G401 (cell line): ENCODE measurements around the gene SEMA6A. TPM values are rescaled to one million over a fixed set of nuclear protein-coding genes. Genes with fewer than 3 reads are reported as not detected.
A peak's percentile ranks its signal among the peaks of the same experiment; 100 is the strongest.

Source experiments
- DNase-seq: peaks from one replicate; pipeline ENCODE4 v3.0.0-alpha.2; 2015; ENCODE audit warnings: low spot score
- in situ Hi-C: cut with HindIII; loops from 2 replicates; pipeline ENCODE4 v1.10.0; 2016; ENCODE audit warnings: low sequenced_read_pairs, mixed read lengths
- total RNA-seq: library from RNA; depleted of rRNA; stranded (reverse); fragments of >200 nt; shearing (Covaris generic); gene quantifications from 2 replicates; pipeline ENCODE4 v1.2.3, GENCODE V29; 2014; rRNA removed

The SEMA6A gene, protein sequence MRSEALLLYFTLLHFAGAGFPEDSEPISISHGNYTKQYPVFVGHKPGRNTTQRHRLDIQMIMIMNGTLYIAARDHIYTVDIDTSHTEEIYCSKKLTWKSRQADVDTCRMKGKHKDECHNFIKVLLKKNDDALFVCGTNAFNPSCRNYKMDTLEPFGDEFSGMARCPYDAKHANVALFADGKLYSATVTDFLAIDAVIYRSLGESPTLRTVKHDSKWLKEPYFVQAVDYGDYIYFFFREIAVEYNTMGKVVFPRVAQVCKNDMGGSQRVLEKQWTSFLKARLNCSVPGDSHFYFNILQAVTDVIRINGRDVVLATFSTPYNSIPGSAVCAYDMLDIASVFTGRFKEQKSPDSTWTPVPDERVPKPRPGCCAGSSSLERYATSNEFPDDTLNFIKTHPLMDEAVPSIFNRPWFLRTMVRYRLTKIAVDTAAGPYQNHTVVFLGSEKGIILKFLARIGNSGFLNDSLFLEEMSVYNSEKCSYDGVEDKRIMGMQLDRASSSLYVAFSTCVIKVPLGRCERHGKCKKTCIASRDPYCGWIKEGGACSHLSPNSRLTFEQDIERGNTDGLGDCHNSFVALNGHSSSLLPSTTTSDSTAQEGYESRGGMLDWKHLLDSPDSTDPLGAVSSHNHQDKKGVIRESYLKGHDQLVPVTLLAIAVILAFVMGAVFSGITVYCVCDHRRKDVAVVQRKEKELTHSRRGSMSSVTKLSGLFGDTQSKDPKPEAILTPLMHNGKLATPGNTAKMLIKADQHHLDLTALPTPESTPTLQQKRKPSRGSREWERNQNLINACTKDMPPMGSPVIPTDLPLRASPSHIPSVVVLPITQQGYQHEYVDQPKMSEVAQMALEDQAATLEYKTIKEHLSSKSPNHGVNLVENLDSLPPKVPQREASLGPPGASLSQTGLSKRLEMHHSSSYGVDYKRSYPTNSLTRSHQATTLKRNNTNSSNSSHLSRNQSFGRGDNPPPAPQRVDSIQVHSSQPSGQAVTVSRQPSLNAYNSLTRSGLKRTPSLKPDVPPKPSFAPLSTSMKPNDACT
- total RNA-seq: not detected in 2 replicates

DNA sequence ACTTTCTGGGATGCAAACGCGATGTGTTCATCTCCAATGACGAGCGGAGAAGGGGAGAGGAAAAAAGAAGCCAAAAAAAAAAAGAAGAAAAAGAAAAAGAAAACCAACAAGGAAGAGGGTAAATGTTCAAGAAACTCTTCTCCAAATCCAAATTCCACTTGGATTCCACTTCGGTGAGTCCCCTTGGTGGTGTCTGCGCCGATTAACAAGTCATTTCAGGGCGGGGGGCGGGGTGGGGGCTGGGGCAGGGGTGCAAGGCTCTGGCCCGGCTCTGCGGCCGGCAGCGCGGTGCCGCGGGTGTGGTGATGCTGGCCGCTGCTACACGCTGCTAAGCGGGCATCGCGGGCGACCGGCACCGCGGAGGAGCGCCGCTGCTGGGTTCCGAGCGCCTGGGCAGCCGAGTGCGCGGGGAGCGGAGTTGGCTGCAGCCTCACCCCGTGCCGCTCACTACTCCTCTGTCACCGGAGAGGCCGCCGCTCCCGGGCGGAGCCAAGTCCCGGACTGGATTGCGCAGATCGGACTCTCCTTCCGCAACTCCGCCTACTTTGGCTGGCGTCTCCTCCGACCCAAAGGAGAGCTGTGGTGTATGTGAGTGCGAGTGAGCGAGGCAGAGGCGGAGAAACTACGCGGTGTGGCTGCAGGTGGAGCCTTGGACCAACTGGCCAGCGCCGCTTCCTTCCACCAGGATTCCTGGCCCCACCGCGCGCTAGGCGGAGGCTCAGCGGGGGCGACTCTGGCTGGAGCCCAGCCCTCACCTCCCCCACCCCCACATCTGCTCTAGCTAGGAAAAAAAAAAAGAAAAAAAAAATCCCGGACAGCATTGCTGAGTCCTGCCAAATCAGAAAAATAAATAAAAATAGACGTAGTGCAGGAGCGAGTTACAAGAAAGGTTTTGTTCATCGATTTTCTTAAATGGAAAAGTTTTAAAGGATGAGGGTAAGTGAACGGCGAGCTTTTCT is at the start of gene SEMA6A:
TSS of gene SEMA6A (minus strand) at position 457 of the 959 bp plus-strand sequence. CDS start 69,879 bp downstream, outside the sequence.
- in situ Hi-C loops: no loop called here
- DNase-seq: peak; percentile 91

DNA sequence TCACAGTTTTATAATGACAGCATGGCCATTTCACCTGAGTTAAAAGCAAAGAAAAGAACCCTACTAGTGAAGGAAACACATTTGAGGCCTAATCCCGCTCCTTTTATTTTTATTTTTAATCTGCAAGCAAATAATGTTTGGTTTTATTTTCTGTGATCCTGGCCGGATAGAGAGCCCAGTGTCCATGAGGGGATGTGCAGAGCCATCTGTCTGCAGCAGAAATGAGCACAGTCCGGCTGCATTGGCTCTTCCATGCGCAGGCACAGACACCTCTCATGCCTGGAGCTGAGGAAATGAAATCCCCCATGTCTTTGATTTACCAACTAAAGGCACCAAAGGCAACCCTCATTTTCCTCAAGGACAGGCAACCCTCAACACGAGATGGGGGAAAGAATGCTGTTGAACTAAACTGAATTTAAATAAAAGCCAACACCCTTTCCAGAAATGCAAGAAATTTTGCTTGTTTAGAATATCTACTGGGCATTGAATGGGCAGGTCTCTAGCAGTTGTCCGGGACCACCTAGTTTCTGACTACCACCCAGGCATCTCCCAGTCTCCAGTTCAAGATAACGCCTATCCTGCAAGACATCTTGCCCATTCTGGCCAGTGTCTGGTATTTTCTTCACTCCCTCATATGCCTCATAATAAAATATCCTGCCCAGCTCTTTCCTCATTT is 47.9 kb upstream of the SEMA6A start:
- in situ Hi-C loops: no loop called here

DNA sequence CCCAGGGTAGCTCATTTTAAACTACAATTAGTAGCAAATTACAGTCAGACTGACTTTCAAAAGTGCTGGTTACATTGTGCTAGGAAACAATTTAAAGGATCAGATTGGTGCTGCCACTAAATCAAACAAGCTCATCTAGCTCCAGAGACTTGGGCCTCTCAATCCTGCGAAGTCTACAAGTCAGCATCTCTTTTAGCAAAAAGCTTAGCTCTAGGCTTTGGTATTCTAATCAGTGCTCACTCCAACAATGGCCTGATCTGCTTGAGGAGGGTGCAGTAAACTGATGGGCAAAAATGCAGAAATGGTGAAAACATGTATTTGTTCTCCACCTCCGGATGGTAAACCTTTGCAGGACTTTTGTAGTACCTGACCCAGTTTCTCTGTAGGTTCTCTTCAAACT is 47.0 kb upstream of the SEMA6A start:
- no peak for DNase-seq
- in situ Hi-C loops: no loop called here

More for the DNA sequence above, 47.9 kb upstream of the SEMA6A start:
- DNase-seq: peak; percentile 32

DNA sequence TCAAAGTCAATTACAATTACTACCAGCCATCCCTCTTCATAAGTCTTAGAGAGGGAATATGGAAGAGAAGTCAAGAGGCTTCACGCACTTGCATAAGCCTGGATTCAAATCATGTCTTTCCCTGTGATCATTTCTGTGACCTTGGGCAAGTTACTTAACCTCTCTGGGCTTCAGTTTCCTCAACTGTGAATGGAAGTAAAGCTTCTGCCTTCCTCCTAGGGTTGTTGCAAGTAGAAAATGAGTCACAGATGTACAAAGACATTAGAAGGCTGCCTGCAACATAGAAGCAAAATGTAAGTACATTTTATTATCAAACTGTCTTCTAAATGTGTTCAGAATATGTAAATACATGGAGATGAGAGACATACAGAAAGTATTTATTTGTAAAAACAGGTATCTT is 42.3 kb upstream of the SEMA6A start:
- no peak for DNase-seq
- in situ Hi-C loops: no loop called here

DNA sequence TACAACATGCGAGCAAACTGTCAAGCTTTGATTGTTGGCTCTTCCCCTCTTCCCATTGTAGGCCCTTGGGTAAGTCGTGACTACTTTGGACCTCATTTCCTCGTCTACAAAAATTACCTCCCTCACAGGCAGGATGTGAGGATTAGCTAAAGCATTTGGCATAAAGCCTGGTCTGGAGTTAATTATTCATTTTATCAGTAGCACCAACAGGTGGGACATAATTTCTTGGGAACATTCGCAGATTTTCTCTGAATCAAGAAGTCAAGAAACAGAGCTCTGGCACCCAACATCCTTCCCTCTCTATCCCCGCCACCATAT is 39.9 kb upstream of the SEMA6A start:
- DNase-seq: no peak
- in situ Hi-C loops: no loop called here

DNA sequence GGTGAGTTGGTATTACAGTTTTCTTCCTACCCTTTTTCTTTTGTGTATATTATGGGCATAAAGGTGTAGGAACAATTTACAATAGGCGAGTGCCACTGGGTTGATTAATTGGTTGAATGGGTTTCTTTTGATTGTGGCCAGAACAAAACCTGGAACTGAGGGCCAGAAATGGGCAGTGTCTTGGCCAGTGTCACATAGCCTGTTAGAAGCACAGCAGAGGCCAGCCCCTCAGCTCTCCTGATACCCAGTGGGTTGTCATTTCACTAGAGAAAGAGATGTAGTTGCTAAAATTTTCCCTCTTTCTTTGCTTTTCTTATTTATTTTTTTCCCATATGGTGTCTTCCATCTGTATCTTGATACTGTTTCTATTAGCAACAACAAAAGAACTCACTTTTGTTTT is 38.8 kb upstream of the SEMA6A start:
- no peak for DNase-seq
- in situ Hi-C loops: no loop called here

DNA sequence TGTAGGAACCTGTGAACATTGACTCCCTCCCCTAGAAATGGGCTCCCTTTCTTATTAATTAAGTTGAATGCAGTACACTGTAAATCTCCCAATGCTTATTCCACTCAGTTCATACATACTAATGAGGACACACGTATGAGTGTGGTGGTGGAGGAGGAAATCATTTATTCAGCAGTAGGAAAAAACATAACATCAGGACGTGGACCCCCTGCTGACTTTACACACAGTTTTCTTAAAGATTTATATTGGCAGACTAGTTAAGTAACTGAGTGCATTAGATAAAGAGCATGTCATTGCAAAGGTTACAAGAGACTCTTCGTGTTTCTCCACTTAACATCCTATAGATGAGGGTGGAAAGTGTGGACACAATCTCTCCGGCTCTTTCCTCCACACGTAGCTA is 37.8 kb upstream of the SEMA6A start:
- in situ Hi-C loops: no loop called here
- DNase-seq: no peak

DNA sequence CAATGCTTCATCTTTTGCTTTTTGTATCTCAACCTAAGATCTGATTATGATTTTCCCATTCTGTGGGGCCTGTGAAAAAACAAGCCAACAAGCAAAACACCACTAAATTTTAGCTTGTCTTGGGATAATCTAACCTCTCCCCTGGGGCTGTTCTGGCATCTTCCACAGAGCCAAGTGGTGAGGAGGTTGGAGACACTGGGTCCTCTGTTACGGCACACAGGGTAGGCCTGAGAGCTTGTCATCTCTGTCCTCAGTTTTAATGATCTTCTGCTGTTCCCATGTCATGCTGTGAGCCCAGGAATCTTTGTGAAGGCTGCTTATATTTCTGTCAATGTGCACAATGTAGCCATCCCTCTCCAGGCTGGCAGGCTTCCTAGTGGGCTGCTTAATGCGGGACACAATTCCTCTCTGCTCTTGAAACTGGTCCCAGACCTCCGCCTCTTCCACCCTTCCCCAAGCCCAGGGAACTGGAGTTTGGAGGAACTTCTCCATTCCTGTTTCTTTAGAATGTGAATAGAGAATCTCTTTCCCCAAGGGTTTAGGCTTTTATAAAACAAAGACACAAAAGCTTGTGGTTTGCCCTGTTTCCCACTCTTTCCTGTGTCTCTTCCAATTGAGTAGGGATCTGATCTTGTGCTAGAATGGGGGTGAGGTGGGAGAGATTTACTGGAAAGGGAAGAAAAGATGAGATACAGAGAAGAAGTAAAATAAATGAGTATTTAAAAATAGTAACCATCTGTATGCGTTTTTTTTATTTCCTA is 30.9 kb upstream of the SEMA6A start:
- peak; percentile 55 for DNase-seq
- in situ Hi-C loops: no loop called here

DNA sequence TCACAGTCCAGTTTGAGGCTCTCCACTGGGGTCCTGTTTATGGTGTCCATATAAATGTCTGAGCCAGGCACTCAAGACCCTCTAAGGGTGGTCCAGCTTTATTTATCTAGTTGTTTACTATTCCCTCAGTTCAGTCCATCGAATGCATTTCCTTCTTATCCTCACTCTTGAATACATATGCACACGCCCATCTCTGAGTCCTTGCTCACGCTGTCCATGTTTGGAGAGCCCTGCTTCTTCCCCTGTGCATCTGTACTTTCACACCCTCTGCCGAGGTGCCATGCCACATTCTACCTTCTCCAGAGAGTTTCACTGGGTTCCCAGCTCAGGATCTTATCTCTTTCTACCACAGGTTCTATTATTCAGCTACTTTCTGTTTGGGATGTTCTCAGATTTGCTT is 30.2 kb upstream of the SEMA6A start:
- DNase-seq: no peak
- in situ Hi-C loops: no loop called here

DNA sequence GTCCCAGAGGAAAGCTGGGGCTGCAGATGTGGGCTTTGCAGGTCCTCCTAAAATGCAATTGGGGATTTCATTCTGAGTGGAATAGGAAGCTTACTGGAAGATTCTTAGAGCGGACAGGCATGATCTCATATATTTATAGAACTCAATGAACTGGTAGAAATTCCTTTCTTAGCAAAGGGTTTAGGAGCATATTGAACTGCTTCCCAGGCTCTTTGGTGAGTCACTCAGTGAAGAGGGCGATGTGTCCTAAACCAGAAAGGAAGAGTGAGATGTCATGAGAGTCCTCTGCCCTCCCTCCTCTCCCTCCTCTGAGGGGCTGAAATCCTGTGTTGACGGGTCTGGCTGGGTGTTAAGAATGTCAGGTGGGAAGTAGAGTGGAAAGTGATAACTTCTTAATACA is 26.3 kb upstream of the SEMA6A start:
- DNase-seq: no peak
- in situ Hi-C loops: no loop called here

DNA sequence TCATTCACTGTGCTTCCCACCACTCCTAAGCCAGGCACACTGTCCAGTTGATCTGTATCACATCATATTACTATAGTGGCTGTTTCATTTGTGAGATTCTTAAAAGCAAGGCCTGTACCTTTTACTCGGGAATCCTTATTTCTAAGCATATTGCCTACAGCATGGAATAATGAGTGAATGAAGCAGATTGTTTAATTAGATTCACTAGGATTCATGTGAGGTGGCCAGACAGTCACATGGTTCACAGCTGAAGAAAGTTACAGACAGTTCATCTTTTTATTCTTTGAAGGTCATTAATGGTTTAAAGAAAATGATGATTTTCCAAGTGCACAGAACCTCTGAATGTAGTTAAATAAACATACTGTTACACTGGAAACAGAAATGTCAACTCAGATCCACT is 24.3 kb upstream of the SEMA6A start:
- in situ Hi-C loops: no loop called here

DNA sequence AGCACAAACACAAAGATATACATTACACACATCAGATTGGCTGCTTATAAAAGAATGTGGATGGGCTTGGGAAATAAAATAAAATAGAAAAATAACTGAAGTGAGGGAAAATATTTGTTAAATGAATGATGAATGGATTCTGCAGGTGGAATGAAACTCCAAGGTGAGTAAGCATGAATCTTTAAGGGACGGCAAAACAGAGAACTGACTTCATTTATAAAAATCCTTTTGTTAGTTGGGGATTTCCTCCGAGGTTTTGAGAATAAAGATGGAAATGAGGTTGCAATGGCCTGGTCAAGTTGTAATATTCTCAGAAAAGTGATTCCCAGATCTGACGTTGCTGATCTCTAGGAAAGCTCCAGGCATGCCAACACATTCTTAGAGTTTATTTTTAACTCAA is 20.9 kb upstream of the SEMA6A start:
- DNase-seq: no peak
- in situ Hi-C loops: no loop called here

More for the DNA sequence above, 24.3 kb upstream of the SEMA6A start:
- DNase-seq: no peak

DNA sequence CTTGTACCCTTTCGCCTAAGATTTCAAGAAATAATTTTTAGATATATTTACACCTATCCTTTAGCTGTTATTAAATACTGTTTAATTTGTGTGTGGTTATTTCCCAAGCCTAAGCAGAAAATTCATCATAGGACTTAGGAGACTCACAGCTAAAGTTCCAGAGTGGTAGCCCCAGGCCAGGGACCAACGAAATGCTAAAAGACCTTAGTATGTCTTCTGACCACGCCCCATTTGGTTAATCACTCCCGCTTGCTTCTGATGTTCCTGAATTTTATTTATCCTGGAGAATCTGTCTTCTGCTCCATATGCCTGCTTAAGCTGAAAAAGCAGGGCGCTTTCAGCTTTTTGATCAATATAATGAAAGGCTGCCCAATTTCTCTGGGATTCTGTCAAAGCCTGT is 18.7 kb upstream of the SEMA6A start:
- DNase-seq: no peak
- in situ Hi-C loops: no loop called here

DNA sequence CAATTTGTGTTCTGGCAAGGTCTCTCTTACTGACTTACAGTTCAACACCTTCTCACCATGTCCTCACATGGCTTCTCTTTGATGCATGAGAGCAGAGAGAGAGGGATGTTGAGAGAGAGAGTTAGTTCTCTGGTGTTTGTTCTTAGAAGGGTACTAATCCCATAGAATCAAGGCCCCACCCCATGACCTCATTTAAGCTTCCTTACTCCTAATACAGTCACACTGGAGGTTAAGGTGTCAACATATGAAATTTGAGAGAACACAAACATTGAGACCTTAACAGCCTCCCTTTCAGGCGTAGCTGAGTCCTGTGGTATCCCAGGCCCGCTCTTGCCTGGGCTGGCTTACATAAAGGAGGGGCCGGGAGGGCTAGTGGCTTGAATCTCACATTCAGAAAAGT is 10.6 kb upstream of the SEMA6A start:
- in situ Hi-C loops: no loop called here
- DNase-seq: no peak

DNA sequence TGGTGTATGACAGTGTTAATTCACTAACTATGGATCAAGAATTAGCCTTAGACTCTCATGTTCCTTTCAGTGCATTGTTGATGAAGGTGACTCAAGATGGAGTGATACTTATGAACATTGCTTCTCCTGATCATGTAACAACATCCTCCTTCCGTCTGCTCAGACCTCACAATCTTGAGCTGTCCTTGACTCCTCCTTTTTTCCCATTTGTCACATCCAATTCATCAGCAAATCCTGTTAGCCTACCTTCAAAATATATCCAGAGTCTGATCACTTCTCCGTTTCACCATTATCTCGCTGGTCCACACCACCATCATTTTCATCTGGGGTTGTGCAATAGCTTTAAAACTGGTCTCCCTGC is 9.2 kb upstream of the SEMA6A start:
- in situ Hi-C loops: no loop called here

DNA sequence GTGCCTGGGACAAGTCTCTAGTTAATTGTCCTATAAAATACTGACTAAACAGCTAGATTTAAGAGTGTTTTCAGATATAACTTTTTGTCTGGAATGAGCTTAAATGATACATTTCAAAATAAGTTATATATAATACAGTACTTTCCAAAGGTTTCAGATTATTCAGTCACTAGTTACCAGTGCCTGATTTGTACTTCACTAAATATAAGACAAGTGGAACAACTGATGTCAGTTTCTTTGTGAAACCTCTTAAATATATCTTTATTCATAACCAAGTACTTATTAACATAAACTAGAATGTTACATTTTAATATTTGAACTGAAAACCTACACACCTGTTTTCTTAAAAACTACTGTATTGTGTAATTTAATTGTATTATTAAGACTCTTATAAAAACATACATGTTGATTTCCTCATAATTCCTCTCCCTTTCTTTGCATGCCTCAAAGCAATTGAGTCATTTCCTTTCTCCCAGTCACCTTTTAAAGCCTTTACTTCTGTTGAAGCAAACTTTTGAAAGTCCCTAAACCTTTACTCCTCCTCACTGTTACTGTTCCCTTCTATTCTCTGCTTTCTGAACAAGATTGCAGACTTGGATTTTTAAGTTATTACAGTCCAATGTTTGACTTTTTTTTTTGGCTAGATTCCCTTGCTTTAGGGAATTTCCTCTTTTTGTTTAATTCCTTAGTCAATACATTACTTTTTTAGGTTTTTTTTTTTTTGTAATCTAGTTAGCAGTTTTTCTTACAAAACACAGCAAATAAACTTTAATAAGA is 8.7 kb upstream of the SEMA6A start:
- no peak for DNase-seq
- in situ Hi-C loops: no loop called here

More for the DNA sequence above, 9.2 kb upstream of the SEMA6A start:
- DNase-seq: no peak

DNA sequence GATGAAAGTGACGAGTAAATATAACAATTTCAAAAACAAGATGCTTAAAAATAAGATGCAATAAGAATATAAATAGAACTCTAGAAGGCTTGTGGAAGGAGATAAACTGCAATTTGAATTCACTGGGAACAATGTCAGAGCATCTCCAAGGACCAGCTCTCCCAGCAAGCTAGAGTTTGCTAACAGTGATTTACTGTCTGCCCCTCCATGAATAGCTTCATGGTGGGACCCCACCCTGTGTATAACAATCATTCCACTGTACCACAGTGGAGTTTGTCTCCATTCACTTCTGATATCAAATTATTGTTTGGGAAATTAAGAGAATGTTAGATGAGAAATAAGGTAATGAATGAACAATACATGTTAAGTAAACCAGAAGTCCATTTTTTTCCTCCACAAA is 7.3 kb upstream of the SEMA6A start:
- no peak for DNase-seq
- in situ Hi-C loops: no loop called here
